ENCODE measurements around the gene LILRA5.

- TF ChIP-seq EP300 (IDR thresholded peaks at IDR 0.05) (no peak), POLR2AphosphoS5 (IDR thresholded peaks at IDR 0.05) (no peak)
- TF ChIP-seq, protein P1, sequence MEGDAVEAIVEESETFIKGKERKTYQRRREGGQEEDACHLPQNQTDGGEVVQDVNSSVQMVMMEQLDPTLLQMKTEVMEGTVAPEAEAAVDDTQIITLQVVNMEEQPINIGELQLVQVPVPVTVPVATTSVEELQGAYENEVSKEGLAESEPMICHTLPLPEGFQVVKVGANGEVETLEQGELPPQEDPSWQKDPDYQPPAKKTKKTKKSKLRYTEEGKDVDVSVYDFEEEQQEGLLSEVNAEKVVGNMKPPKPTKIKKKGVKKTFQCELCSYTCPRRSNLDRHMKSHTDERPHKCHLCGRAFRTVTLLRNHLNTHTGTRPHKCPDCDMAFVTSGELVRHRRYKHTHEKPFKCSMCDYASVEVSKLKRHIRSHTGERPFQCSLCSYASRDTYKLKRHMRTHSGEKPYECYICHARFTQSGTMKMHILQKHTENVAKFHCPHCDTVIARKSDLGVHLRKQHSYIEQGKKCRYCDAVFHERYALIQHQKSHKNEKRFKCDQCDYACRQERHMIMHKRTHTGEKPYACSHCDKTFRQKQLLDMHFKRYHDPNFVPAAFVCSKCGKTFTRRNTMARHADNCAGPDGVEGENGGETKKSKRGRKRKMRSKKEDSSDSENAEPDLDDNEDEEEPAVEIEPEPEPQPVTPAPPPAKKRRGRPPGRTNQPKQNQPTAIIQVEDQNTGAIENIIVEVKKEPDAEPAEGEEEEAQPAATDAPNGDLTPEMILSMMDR (IDR thresholded peaks at IDR 0.05) = no peak
Measured at GRCh38 chr19:54352041-54352440, 39.1 kb upstream of the LILRA5 start.
